ENCODE measurements around the gene BRIP1. TPM values are rescaled to one million over a fixed set of nuclear protein-coding genes. Genes with fewer than 3 reads are reported as not detected.

The BRIP1 gene
- total RNA-seq, 4 donors from 2014 or later, result 1.0 to 13.0 TPM; not detected in 2

DNA sequence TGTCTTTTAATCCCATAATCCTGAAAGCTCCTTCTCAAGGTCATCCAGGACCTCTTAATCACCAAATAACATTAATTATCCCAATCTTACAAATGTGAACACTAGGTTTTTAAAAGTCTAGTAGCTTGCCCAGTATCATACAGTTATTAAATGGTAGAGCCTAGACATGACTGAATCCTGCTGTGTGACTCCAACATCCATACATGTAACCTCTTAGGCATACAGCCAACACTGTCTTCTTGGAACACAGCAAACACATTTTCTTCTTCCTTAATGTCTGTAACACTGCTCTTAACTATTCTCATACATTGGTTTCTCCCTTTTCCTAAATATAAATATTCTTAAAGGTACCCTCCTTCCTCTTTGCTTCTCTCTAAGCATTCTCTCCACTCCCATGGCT, 13.7 kb downstream of the BRIP1 start:
- intact Hi-C loops (cut with DNase I; ENCODE audit: low total_unique reads), result no loop called here
- no peak overlapping the region for H3K27ac ChIP-seq

DNA sequence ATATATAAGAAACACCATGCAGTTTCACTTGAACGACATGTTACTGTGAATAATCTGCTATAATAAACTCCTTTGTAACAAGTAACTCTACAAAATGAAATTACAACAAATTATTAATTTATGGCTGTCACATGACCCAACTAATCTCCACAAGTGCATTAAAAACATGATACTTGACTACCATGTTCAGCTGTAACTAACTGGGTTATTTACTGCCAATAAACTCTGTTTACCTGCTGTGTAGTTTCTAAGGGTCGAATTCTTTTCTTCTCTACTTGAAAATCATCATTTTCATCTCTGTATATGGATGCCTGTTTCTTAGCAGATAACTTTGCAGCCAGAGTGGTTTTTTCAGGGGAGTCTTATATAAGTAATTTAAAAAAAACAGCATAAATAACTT, 14.4 kb downstream of the BRIP1 start:
- intact Hi-C loops (cut with DNase I; ENCODE audit: low total_unique reads), result no loop called here
- Histone ChIP-seq H3K4me1 (no peaks in the 10 kb centered on the region), H3K27me3 (no peaks in the 10 kb centered on the region), H3K9me3 (no peaks in the 10 kb centered on the region), H3K27ac (no peak overlapping the region), H3K4me3 (no peak overlapping the region), H3K36me3 (no peaks in the 10 kb centered on the region)
- DNase-seq, result no peak
- TF ChIP-seq, protein P1, sequence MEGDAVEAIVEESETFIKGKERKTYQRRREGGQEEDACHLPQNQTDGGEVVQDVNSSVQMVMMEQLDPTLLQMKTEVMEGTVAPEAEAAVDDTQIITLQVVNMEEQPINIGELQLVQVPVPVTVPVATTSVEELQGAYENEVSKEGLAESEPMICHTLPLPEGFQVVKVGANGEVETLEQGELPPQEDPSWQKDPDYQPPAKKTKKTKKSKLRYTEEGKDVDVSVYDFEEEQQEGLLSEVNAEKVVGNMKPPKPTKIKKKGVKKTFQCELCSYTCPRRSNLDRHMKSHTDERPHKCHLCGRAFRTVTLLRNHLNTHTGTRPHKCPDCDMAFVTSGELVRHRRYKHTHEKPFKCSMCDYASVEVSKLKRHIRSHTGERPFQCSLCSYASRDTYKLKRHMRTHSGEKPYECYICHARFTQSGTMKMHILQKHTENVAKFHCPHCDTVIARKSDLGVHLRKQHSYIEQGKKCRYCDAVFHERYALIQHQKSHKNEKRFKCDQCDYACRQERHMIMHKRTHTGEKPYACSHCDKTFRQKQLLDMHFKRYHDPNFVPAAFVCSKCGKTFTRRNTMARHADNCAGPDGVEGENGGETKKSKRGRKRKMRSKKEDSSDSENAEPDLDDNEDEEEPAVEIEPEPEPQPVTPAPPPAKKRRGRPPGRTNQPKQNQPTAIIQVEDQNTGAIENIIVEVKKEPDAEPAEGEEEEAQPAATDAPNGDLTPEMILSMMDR (IDR thresholded peaks at IDR 0.05), result no peak
- TF ChIP-seq POLR2A (IDR thresholded peaks at IDR 0.05), result no peak

More for the DNA sequence above, 13.7 kb downstream of the BRIP1 start:
- Histone ChIP-seq H3K36me3 (no peaks in the 10 kb centered on the region), H3K27me3 (no peaks in the 10 kb centered on the region), H3K4me3 (no peak overlapping the region), H3K9me3 (no peaks in the 10 kb centered on the region), H3K4me1 (no peaks in the 10 kb centered on the region)
- no peak for DNase-seq
- no peak for TF ChIP-seq POLR2A (IDR thresholded peaks at IDR 0.05)
- TF ChIP-seq, protein P1 (IDR thresholded peaks at IDR 0.05), result no peak

DNA sequence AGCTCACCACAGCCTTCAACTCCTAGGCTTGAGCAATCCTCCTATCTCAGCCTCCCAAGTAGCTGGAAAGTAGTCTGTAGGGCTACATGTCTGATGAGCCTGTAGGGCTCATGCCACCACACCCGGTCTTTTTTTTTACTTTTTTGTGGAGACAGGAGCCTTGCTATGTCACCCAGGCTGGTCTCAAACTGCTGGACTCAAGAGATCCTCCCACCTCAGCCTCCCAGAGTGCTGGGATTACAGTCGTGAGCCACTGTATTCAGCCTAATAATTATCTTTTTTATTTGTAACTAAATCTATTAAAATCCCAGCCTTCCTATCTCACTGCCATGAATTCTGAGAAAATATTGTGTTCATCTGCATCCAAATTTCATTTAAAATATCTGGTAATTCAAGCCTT, 15.1 kb downstream of the BRIP1 start:
- Histone ChIP-seq H3K36me3 (no peaks in the 10 kb centered on the region), H3K27me3 (no peaks in the 10 kb centered on the region), H3K4me3 (no peak overlapping the region), H3K27ac (no peak overlapping the region), H3K9me3 (no peaks in the 10 kb centered on the region), H3K4me1 (no peaks in the 10 kb centered on the region)
- intact Hi-C loops (cut with DNase I; ENCODE audit: low total_unique reads), result no loop called here
- DNase-seq, result no peak
- no peak for TF ChIP-seq POLR2A (IDR thresholded peaks at IDR 0.05)
- TF ChIP-seq, protein P1 (IDR thresholded peaks at IDR 0.05), result no peak

DNA sequence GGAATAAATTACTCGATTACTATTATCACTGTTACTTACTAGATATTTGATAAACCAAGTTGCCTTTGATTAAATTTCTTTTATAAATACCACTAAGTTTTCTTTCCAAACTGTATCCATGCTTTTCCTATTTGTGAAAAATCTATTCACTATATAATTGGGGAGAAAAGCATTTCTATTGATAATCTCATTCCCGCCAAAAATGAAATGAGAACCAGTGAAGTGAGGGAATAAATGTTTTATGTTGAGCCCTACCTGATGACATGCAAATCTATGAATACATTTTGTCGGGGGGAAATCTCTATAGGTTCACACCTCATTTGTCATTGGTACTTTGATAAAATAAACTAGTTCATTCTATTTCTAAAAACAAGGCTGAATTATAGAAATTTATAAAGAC, 15.7 kb downstream of the BRIP1 start:
- H3K27me3 ChIP-seq, result no peaks in the 10 kb centered on the region
- intact Hi-C loops (cut with DNase I; ENCODE audit: low total_unique reads), result no loop called here
- H3K9me3 ChIP-seq, result no peaks in the 10 kb centered on the region
- H3K4me1 ChIP-seq, result no peaks in the 10 kb centered on the region
- no peak overlapping the region for H3K27ac ChIP-seq
- TF ChIP-seq POLR2A (IDR thresholded peaks at IDR 0.05), result no peak
- TF ChIP-seq, protein P1 (IDR thresholded peaks at IDR 0.05), result no peak
- no peak overlapping the region for H3K4me3 ChIP-seq
- DNase-seq, result no peak
- no peaks in the 10 kb centered on the region for H3K36me3 ChIP-seq

DNA sequence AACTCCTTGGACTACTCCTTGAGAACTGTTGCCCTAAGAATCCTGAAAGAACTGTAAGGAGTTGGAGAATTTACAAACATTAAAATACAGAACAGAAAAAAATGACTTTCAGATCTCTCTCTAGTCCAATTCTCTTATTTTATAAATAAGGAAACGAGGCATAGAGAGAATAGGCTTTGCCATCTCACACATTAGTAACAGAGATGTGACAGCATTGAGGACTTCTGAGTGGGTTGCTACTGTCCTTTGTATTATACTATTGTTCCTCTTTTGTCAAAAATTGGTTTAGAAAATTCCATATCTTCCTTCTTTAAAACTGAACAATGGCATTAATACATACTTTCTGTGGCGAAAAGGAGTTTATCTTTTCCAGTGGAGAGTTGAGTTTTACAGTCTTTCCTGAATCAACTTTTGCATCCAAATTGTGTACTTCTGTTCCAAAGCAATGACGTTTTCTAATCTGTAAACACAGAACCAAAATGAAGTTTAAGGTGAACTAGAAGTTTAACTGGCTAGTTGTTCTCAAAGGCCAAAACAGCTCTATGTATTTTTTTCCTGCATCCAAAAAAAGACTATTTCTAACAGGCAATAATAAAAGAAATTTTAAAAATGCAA, 16.5 kb downstream of the BRIP1 start:
- TF ChIP-seq, protein P1 (IDR thresholded peaks at IDR 0.05), result no peak
- no peak for TF ChIP-seq POLR2A (IDR thresholded peaks at IDR 0.05)
- intact Hi-C loops (cut with DNase I; ENCODE audit: low total_unique reads), result no loop called here
- no peak for DNase-seq
- Histone ChIP-seq H3K27me3 (no peaks in the 10 kb centered on the region), H3K27ac (no peak overlapping the region), H3K4me3 (no peak overlapping the region), H3K36me3 (no peaks in the 10 kb centered on the region), H3K9me3 (no peaks in the 10 kb centered on the region), H3K4me1 (no peaks in the 10 kb centered on the region)

Data from uterus (tissue), 4 donors.